ENCODE results near the gene LENEP.
A peak's percentile ranks its signal among the peaks of the same experiment; 100 is the strongest.

Gene LENEP

DNA sequence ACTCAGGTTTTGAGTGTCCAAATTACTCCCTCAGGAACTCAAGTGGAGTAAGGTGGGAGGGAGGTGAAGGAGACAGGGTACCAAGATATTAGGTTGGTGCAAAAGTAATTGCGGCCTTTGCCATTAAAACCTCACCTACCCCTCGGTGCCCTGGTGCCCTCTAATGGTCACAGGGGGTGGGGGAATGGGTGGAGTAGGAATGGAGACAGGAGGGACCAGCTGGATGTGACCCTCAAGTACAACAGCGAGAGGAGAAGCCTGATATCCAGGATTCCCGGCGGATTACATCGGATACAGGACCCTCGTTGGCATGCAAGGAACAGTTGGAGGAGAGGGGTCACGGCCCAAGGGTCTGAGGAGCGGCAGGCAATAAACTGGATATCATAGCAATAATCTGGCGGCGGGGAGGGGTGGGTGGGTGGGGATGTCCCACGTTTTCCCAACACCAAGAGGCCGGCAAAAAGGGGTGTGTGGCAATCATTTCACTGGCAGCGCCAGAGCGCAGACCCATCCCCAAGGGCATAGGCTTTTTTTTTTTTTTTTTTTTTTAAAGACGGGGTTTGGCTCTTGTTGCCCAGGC is 4.9 kb downstream of the LENEP start:
- H3K27me3 ChIP-seq (ENCODE audit: control insufficient read depth, insufficient read depth, low read length), result no peaks in the 10 kb centered on the region
- no peak overlapping the region for H3K4me3 ChIP-seq (ENCODE audit: low read length)
- H3K4me1 ChIP-seq (ENCODE audit: control insufficient read depth, low read depth, low read length), result peaks cover 3% of the 10 kb centered on the region
- H3K9me3 ChIP-seq (ENCODE audit: control insufficient read depth, low read depth, low read length), result no peaks in the 10 kb centered on the region
- no peak overlapping the region for H3K27ac ChIP-seq (ENCODE audit: low read length)
- H3K36me3 ChIP-seq (ENCODE audit: control insufficient read depth, low read depth, low read length), result no peaks in the 10 kb centered on the region
- no peak overlapping the region for H3K9ac ChIP-seq (ENCODE audit: low read length)

DNA sequence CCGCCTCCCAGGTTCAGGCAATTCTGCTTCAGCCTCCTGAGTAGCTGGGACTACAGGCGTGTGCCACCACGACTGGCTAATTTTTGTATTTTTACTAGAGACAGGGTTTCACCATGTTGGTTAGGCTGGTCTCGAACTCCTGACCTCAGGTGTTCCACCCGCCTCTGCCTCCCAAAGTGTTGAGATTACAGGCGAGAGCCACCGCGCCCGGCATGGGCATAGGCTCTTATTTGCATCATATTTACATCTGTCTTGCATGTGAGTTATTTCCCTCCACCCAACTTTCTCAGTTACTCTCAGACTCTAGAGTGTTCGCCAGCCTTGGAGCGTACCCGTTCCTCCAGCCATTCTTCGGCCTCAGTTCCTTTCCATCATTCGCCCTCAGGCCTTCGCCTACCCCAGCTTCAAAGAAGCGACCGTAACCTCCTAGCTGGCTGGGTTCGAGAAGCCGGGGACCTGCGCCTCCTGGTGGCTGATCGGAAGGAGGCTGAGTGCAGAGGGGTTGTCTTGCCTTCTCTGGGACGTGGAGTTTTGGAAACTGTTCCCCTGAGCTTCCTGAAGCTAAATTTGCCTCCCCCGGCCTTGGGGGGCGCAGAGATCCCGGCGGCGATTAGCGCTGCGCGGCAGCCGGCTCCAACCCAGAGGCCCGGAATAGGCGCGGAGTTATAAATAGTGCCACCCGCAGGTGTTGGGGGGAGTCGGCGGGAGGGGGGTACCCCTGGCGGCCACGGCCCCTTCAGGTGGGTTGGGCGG is 5.6 kb downstream of the LENEP start:
- Histone ChIP-seq H3K9me3 (ENCODE audit: control insufficient read depth, low read depth, low read length) (no peaks in the 10 kb centered on the region), H3K27ac (ENCODE audit: low read length) (no peak overlapping the region), H3K4me1 (ENCODE audit: control insufficient read depth, low read depth, low read length) (peaks cover 3% of the 10 kb centered on the region), H3K36me3 (ENCODE audit: control insufficient read depth, low read depth, low read length) (no peaks in the 10 kb centered on the region), H3K27me3 (ENCODE audit: control insufficient read depth, insufficient read depth, low read length) (no peaks in the 10 kb centered on the region), H3K4me3 (ENCODE audit: low read length) (peak overlapping the region; percentile 38), H3K9ac (ENCODE audit: low read length) (no peak overlapping the region)

DNA sequence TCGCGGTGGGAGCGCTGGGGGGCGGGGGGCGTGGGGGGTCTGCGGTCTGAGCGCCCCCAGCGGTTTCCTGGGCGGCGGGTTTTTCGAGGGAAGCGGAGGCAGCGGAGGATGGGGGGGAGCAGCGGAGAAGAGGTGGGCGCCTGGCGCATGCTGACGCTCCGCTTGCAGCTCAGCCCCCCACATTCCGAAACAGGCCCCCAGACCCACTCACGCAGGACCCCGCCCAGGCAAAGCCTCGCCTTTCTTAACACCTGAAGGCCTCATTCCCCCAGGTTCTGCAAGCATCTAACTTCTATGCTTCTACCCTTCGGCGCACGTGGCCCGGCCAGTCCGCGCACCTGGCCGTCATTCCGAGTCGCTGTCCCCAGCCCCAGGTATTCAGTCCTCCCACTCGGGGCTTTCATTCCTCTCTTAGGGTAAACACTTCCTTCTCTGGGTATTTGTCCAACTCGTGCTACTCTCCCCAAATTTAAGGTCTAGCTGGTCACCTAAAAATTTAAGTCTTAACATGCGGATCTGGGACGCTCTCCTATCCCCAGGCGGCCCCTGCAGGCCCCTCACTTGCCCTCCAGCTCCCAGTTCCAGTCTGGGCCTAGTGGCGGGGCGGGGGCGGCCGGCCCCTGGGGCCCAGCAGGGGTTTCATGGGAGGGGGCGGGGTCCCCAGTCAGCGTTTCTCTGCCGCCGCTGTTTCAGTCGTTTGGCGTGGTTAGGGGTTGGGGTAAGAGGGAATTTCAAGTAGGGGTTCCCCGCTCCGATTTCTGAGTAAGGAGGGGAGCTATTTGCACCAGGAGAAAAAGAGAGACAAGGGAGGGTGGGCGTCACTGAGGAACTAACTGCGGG is 6.4 kb downstream of the LENEP start:
- Histone ChIP-seq H3K9me3 (ENCODE audit: control insufficient read depth, low read depth, low read length) (no peaks in the 10 kb centered on the region), H3K4me3 (ENCODE audit: low read length) (peak overlapping the region; percentile 72), H3K27me3 (ENCODE audit: control insufficient read depth, insufficient read depth, low read length) (no peaks in the 10 kb centered on the region), H3K27ac (ENCODE audit: low read length) (peak overlapping the region; percentile 64), H3K9ac (ENCODE audit: low read length) (peak overlapping the region; percentile 46), H3K4me1 (ENCODE audit: control insufficient read depth, low read depth, low read length) (peaks cover 10% of the 10 kb centered on the region), H3K36me3 (ENCODE audit: control insufficient read depth, low read depth, low read length) (no peaks in the 10 kb centered on the region)

DNA sequence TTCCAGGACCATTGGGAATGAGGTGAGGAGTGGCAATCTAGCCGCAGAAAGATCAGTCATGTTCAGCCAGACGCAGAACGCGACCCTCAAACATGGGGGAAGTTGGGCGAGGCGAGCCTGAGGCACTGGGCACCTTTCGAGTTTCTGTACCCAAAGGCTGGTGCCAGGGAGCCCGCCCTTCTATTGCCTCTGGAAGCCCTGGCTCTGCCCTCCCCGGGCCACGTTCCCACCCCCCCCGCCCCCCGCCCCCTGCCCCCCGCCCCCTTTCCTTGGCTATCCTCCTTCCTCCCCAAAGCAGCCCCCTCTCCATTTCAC is 7.0 kb downstream of the LENEP start:
- Histone ChIP-seq H3K27ac (ENCODE audit: low read length) (peak overlapping the region; percentile 64), H3K9me3 (ENCODE audit: control insufficient read depth, low read depth, low read length) (no peaks in the 10 kb centered on the region), H3K27me3 (ENCODE audit: control insufficient read depth, insufficient read depth, low read length) (no peaks in the 10 kb centered on the region), H3K4me3 (ENCODE audit: low read length) (peak overlapping the region; percentile 72), H3K4me1 (ENCODE audit: control insufficient read depth, low read depth, low read length) (peaks cover 14% of the 10 kb centered on the region), H3K9ac (ENCODE audit: low read length) (peak overlapping the region; percentile 46), H3K36me3 (ENCODE audit: control insufficient read depth, low read depth, low read length) (no peaks in the 10 kb centered on the region)

DNA sequence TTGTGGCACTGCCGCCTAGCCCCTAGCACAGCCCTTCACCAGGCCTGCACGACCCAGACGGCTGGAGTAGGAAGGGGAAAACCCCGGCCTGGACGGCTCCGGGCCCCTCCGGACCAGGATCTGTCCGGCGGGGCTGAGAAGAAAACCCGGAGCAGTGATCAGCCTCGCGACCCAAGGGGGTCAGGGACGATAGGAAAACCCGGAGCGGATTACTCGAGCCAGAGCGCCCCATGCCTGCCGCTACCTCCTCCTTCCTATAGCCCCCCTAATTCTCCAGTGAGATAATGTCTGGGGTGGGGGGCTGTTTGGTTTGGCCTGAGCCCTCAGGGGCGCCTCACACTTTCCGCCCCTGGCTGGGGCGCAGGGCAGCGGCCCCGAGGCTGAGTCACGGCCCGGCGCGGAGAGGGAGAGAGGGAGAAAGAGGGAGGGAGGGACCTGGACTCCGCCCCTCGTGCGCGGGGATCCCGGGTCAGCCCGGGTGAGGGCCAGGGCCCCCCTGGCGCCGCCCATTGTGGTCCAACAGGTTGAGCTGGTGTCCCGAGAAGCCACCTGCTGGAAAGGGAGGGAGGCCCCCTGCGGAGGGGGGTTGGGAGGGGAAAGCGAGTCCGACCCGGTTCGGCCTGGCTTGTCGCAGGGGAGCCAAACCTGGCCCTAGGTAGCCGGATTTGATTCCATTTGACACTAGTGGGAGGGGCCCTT is 7.5 kb downstream of the LENEP start:
- Histone ChIP-seq H3K27me3 (ENCODE audit: control insufficient read depth, insufficient read depth, low read length) (no peaks in the 10 kb centered on the region), H3K4me1 (ENCODE audit: control insufficient read depth, low read depth, low read length) (peaks cover 14% of the 10 kb centered on the region), H3K9me3 (ENCODE audit: control insufficient read depth, low read depth, low read length) (no peaks in the 10 kb centered on the region), H3K36me3 (ENCODE audit: control insufficient read depth, low read depth, low read length) (no peaks in the 10 kb centered on the region), H3K4me3 (ENCODE audit: low read length) (peak overlapping the region; percentile 72), H3K9ac (ENCODE audit: low read length) (peak overlapping the region; percentile 65), H3K27ac (ENCODE audit: low read length) (no peak overlapping the region)

DNA sequence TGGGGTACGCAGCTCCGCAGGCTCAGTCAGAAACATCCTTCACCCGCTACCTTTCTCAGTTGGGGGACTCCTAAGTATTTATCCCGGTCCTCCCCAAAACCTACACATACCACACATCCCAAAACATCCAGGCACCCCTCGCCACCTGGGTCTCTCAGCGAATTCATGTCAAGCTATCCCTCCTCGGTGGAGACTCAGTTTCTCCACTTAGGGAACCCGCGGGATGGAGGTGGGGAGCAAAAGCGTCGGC is 8.0 kb downstream of the LENEP start:
- Histone ChIP-seq H3K9me3 (ENCODE audit: control insufficient read depth, low read depth, low read length) (no peaks in the 10 kb centered on the region), H3K36me3 (ENCODE audit: control insufficient read depth, low read depth, low read length) (no peaks in the 10 kb centered on the region), H3K27ac (ENCODE audit: low read length) (no peak overlapping the region), H3K9ac (ENCODE audit: low read length) (peak overlapping the region; percentile 65), H3K27me3 (ENCODE audit: control insufficient read depth, insufficient read depth, low read length) (no peaks in the 10 kb centered on the region), H3K4me1 (ENCODE audit: control insufficient read depth, low read depth, low read length) (peaks cover 14% of the 10 kb centered on the region), H3K4me3 (ENCODE audit: low read length) (peak overlapping the region; percentile 72)

DNA sequence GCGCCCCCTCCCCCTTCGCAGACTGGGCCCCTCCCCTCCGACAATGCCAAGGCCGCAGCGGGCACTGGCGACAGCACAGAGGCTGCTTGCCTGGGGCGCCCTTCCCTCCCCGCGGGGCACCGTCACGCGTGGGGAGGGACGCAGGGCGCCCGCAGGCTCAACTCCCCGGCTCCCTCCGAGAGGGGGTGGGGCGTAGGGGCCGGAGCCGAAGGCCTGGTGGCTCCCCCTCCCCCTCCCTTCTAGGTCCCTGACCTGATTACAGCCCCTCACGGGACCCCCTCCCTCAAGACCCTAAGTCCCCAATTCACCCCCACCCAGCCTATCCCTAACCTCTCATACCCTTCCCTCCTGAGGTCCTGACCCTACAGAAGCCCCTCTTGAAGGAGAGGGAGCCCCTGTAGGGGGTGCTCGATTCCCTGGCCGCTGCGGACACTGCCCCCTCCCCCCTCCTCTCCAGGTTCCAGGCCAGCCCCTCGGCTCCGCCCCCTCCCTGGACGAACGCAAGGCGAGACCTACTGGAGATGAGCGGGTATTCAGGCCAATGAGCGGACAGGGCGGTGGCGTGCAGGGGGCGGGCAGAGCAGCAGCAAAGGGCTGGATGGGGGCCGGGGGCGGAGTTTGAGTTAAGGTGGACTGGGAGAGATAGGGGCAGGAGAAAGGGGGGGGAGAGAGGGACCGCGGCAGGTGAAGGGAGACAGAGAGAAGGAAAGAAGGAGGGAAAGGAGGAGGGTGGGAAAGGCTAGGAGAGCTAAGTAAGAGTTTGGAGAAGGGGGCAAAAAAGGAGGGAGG is 8.5 kb downstream of the LENEP start:
- H3K4me1 ChIP-seq (ENCODE audit: control insufficient read depth, low read depth, low read length), result peaks cover 14% of the 10 kb centered on the region
- peak overlapping the region; percentile 65 for H3K9ac ChIP-seq (ENCODE audit: low read length)
- H3K27me3 ChIP-seq (ENCODE audit: control insufficient read depth, insufficient read depth, low read length), result no peaks in the 10 kb centered on the region
- H3K9me3 ChIP-seq (ENCODE audit: control insufficient read depth, low read depth, low read length), result no peaks in the 10 kb centered on the region
- H3K27ac ChIP-seq (ENCODE audit: low read length), result no peak overlapping the region
- no peaks in the 10 kb centered on the region for H3K36me3 ChIP-seq (ENCODE audit: control insufficient read depth, low read depth, low read length)
- peak overlapping the region; percentile 72 for H3K4me3 ChIP-seq (ENCODE audit: low read length)

DNA sequence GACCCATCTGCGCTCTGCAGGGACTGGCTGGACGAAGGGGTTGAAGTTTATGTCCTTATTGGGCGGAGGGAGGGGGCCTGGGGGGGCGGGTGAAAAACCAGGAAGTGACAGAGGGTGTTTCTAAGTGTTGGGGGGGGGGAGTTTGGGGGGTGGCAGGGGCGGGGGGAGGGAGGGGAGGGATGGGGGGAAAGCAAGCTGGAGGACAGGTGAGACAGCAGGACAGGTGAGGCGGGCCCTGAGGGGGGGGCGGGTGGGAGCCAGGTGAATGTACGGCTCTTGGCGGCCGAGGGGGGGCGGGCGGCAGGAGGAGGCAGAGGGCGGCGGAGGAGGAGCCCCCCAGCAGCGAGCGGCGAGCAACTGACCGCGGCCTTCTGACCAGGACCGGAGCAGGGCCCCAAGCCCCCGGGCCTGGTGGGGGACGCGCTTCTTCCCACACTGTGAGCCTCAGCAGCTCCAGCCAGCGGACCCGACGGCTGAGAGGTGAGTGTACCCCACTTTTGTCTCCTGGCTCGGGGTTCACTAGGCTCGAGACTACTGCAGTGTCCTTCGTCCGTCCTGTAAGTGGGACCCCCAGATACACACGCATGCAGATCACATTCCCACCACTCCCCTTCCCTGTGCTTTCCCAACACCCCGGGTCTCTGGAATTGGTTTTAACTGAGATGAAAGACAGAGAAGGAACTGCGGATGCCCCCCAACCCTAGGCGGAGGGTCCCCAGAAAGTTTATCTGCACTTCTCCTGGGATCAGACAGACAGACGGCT is 9.3 kb downstream of the LENEP start, which contains the start of gene ZBTB7B:
Gene ZBTB7B, plus strand, starts transcription at position 339 of the 763 bp plus-strand sequence. CDS start 11,859 bp downstream, outside the sequence.
- Histone ChIP-seq H3K4me3 (ENCODE audit: low read length) (peak within 1 kb of the TSS; percentile 84), H3K9me3 (ENCODE audit: control insufficient read depth, low read depth, low read length) (no peaks in the 10 kb centered on the region), H3K4me1 (ENCODE audit: control insufficient read depth, low read depth, low read length) (peaks cover 14% of the 10 kb centered on the region), H3K27ac (ENCODE audit: low read length) (peak within 1 kb of the TSS; percentile 24), H3K36me3 (ENCODE audit: control insufficient read depth, low read depth, low read length) (no peaks in the 10 kb centered on the region), H3K27me3 (ENCODE audit: control insufficient read depth, insufficient read depth, low read length) (no peaks in the 10 kb centered on the region), H3K9ac (ENCODE audit: low read length) (peak within 1 kb of the TSS; percentile 65)

DNA sequence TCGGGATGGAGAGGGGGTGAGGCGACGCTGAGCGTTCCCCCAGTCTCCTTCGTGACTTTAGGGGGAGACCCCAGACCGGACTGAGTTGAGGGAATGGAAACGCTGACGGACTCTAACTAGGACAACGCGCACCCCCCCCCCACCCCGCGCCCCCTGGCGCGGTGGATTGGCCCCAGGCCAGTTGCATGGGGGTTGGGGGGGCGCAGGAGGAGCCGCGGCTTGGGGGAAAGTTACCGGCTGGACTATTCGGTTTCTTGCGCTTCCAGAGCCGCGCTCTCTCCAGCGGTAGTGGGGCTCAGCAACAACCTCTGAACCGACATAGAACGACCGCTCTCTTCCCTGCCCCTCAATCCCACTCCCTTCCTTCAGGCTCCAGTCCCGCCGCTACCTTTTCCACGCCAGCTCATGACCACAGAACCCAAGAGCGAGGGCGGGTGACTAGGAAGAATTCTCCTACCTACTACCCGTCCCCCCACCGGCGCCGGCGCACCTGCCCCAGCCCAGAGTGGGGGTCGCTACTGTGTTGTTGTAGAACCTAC is 9.9 kb downstream of the LENEP start:
- H3K9me3 ChIP-seq (ENCODE audit: control insufficient read depth, low read depth, low read length), result no peaks in the 10 kb centered on the region
- peak overlapping the region; percentile 65 for H3K9ac ChIP-seq (ENCODE audit: low read length)
- no peaks in the 10 kb centered on the region for H3K36me3 ChIP-seq (ENCODE audit: control insufficient read depth, low read depth, low read length)
- H3K27ac ChIP-seq (ENCODE audit: low read length), result peak overlapping the region; percentile 24
- H3K4me3 ChIP-seq (ENCODE audit: low read length), result peak overlapping the region; percentile 84
- H3K27me3 ChIP-seq (ENCODE audit: control insufficient read depth, insufficient read depth, low read length), result no peaks in the 10 kb centered on the region
- peaks cover 17% of the 10 kb centered on the region for H3K4me1 ChIP-seq (ENCODE audit: control insufficient read depth, low read depth, low read length)

DNA sequence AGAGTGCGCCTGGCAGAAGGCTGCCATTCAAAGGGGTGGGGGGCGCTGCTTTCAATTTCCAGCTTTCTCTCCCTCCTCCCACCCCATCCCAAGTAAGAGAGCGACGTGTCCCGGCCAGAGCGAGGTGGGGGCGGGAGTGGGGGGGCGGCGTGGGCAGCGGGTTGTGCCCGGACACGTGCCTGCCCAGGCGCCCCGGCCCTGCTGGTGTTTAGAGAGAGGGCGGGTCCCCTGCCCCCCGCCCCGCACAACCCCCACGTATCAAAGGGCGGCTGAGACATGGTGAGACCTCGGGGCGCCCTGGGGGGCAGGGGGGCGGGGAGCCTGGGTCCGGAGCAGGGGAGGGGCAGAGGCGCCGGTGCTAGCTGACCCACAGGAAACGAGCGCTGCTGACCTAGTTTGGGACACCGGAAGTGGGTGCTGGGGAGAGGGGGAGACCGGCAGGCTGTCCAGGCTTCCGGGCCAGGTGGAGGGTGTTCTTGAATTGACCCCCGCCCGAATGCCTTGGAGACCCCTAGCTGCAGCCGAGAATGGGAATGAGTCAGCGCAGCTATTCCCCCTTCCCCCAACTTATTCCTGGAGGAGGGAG is 10.5 kb downstream of the LENEP start:
- Histone ChIP-seq H3K9me3 (ENCODE audit: control insufficient read depth, low read depth, low read length) (no peaks in the 10 kb centered on the region), H3K36me3 (ENCODE audit: control insufficient read depth, low read depth, low read length) (no peaks in the 10 kb centered on the region), H3K4me3 (ENCODE audit: low read length) (peak overlapping the region; percentile 84), H3K27me3 (ENCODE audit: control insufficient read depth, insufficient read depth, low read length) (no peaks in the 10 kb centered on the region), H3K27ac (ENCODE audit: low read length) (peak overlapping the region; percentile 24), H3K4me1 (ENCODE audit: control insufficient read depth, low read depth, low read length) (peaks cover 22% of the 10 kb centered on the region), H3K9ac (ENCODE audit: low read length) (peak overlapping the region; percentile 65)
